Measurements from ENCODE around the gene SPATA33. TPM values are rescaled to one million over a fixed set of nuclear protein-coding genes. Genes with fewer than 3 reads are reported as not detected.

SPATA33 gene
- total and polyA plus RNA-seq, 8 donors = 9.9 to 15.7 (median 13.3) TPM

- DNase-seq = no peak
- intact Hi-C loops (cut with DNase I) = loop anchor here in 1 of 2 donors (5.0 kb wide), 1 partner anchor 85 kb away; no protein-coding TSS in a partner anchor
- peaks cover 9 to 18% of the 10 kb centered on the region in 2 donors for H3K4me1 ChIP-seq
Measured at GRCh38 chr16:89707695-89708094, 50.1 kb downstream of the SPATA33 start.

GRCh38 chr16:89708481-89708931 lies 50.9 kb downstream of the SPATA33 start:
- Histone ChIP-seq H3K4me1 (peaks cover 9 to 18% of the 10 kb centered on the region in 2 donors), H3K9me3 (no peaks in the 10 kb centered on the region), H3K27me3 (peaks cover 0 to 16% of the 10 kb centered on the region in 2 donors), H3K4me3 (no peak overlapping the region), H3K36me3 (peaks cover 0 to 40% of the 10 kb centered on the region in 2 donors), H3K27ac (no peak overlapping the region)
- intact Hi-C loops (cut with DNase I) = loop anchor here in 1 of 2 donors (5.0 kb wide), 1 partner anchor 84 kb away; no protein-coding TSS in a partner anchor
- no peak for TF ChIP-seq CTCF (IDR thresholded peaks at IDR 0.05)
- no peak for DNase-seq
- ATAC-seq = no peak

More at GRCh38 chr16:89707695-89708094, 50.1 kb downstream of the SPATA33 start:
- no peak for TF ChIP-seq CTCF (IDR thresholded peaks at IDR 0.05)
- H3K36me3 ChIP-seq = peaks cover 0 to 40% of the 10 kb centered on the region in 2 donors
- no peak for ATAC-seq
- H3K27ac ChIP-seq = no peak overlapping the region
- no peaks in the 10 kb centered on the region for H3K9me3 ChIP-seq
- H3K27me3 ChIP-seq = peaks cover 0 to 11% of the 10 kb centered on the region in 2 donors
- H3K4me3 ChIP-seq = no peak overlapping the region

- no peak for TF ChIP-seq CTCF (IDR thresholded peaks at IDR 0.05)
- Histone ChIP-seq H3K36me3 (peaks cover 0 to 40% of the 10 kb centered on the region in 2 donors), H3K9me3 (no peaks in the 10 kb centered on the region), H3K27ac (no peak overlapping the region), H3K4me3 (no peak overlapping the region), H3K4me1 (peaks cover 9 to 18% of the 10 kb centered on the region in 2 donors), H3K27me3 (peaks cover 0 to 16% of the 10 kb centered on the region in 2 donors)
- DNase-seq = no peak
- intact Hi-C loops (cut with DNase I) = loop anchor here in 1 of 2 donors (5.0 kb wide), 1 partner anchor 83 kb away; no protein-coding TSS in a partner anchor
- no peak for ATAC-seq
Measured at GRCh38 chr16:89709166-89709565, 51.5 kb downstream of the SPATA33 start.

- no peaks in the 10 kb centered on the region for H3K9me3 ChIP-seq
- intact Hi-C loops (cut with DNase I) = loop anchor here (5.0 kb wide), 2 partner anchors 82 to 152 kb away; no protein-coding TSS in a partner anchor
- TF ChIP-seq CTCF (IDR thresholded peaks at IDR 0.05) = no peak
- peaks cover 9 to 18% of the 10 kb centered on the region in 2 donors for H3K4me1 ChIP-seq
- DNase-seq (no peak), ATAC-seq (no peak)
- peaks cover 0 to 16% of the 10 kb centered on the region in 2 donors for H3K27me3 ChIP-seq
- H3K36me3 ChIP-seq = peaks cover 0 to 40% of the 10 kb centered on the region in 2 donors
- H3K4me3 ChIP-seq = no peak overlapping the region
- H3K27ac ChIP-seq = no peak overlapping the region
Measured at GRCh38 chr16:89709716-89710432, 52.2 kb downstream of the SPATA33 start.

Data from left lung (tissue), 10 donors.